IPS DF 6.9 (cell line): Measurements from ENCODE around the gene MCRIP2.

Experiments used
- DNase-seq: peaks from one replicate; pipeline ENCODE4 v3.0.0-alpha.2; 2013; ENCODE audit warnings: low read depth, low spot score
- H3K27ac ChIP-seq: one replicate; pipeline ENCODE4 v1.5.1; 2013; ENCODE audit warnings: low read length, control low read depth
- H3K27me3 ChIP-seq: 2 replicates; pipeline ENCODE4 v1.6.1; 2013; ENCODE audit warnings: mild to moderate bottlenecking, low read length; ENCODE audit not compliant: control insufficient read depth, insufficient read depth
- H3K36me3 ChIP-seq: 2 replicates; pipeline ENCODE4 v1.6.1; 2013; ENCODE audit warnings: low read length; ENCODE audit not compliant: control insufficient read depth, insufficient read depth
- H3K4me1 ChIP-seq: 2 replicates; pipeline ENCODE4 v1.6.1; 2013; ENCODE audit warnings: low read length; ENCODE audit not compliant: control insufficient read depth, insufficient read depth
- H3K4me3 ChIP-seq: 2 replicates; pipeline ENCODE4 v1.5.1; 2013; ENCODE audit warnings: mild to moderate bottlenecking, low read length
- H3K9me3 ChIP-seq: 2 replicates; pipeline ENCODE4 v1.6.1; 2013; ENCODE audit warnings: low read length, inconsistent platforms; ENCODE audit not compliant: control insufficient read depth, insufficient read depth
- WGBS: extraction: QIAGEN DNeasy Blood & Tissue Kit; methylation state at CpG from one replicate; pipeline ENCODE4 v1.1.7; 2013; ENCODE audit warnings: mixed read lengths, missing lambda C conversion rate; ENCODE audit not compliant: insufficient read length, insufficient coverage; 5-methylcytosine and 5-hydroxymethylcytosine counted together

Gene MCRIP2

DNA sequence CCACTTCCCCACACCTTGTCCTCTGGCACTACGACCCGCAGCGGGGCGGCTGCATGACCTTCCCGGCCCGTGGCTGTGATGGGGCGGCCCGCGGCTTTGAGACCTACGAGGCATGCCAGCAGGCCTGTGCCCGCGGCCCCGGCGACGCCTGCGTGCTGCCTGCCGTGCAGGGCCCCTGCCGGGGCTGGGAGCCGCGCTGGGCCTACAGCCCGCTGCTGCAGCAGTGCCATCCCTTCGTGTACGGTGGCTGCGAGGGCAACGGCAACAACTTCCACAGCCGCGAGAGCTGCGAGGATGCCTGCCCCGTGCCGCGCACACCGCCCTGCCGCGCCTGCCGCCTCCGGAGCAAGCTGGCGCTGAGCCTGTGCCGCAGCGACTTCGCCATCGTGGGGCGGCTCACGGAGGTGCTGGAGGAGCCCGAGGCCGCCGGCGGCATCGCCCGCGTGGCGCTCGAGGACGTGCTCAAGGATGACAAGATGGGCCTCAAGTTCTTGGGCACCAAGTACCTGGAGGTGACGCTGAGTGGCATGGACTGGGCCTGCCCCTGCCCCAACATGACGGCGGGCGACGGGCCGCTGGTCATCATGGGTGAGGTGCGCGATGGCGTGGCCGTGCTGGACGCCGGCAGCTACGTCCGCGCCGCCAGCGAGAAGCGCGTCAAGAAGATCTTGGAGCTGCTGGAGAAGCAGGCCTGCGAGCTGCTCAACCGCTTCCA, 8.1 kb upstream of the MCRIP2 start:
- Histone ChIP-seq H3K9me3 (no peaks in the 10 kb centered on the region), H3K4me1 (peaks cover 15% of the 10 kb centered on the region), H3K4me3 (no peak overlapping the region), H3K36me3 (peaks cover 17% of the 10 kb centered on the region), H3K27me3 (no peaks in the 10 kb centered on the region), H3K27ac (no peak overlapping the region)
- WGBS = no CpG with 5 or more reads among the region's 74 CpGs
- DNase-seq = no peak

GRCh38 chr16:634051-634670, 7.5 kb upstream of the MCRIP2 start:
- peaks cover 14% of the 10 kb centered on the region for H3K4me1 ChIP-seq
- no peaks in the 10 kb centered on the region for H3K9me3 ChIP-seq
- no peaks in the 10 kb centered on the region for H3K27me3 ChIP-seq
- DNase-seq = no peak
- no CpG with 5 or more reads among the region's 22 CpGs for WGBS
- H3K4me3 ChIP-seq = no peak overlapping the region
- peaks cover 16% of the 10 kb centered on the region for H3K36me3 ChIP-seq
- no peak overlapping the region for H3K27ac ChIP-seq

DNA sequence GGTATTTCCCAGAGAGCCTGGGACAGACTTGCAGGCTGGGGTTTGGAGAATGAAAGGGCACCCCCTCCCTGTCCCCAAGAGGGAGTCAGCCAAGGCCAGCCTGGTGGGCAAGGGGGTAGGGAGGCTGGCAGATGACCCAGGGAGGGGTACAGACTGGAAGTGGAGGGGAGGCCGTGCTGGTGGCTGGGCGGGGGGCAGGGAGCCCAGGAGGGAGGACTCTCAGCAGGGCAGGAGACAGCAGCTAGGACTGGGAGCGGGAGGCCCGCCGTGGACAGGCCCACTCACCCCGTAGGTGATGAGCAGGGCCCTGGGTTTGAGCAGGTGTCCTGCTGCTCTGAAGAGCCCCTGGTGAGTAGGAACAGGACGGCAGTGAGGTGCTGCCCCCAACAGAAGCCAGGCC, 6.6 kb upstream of the MCRIP2 start:
- H3K36me3 ChIP-seq = peaks cover 16% of the 10 kb centered on the region
- H3K27me3 ChIP-seq = no peaks in the 10 kb centered on the region
- H3K4me3 ChIP-seq = no peak overlapping the region
- WGBS = no CpG with 5 or more reads among the region's 7 CpGs
- peaks cover 11% of the 10 kb centered on the region for H3K4me1 ChIP-seq
- no peaks in the 10 kb centered on the region for H3K9me3 ChIP-seq
- no peak for DNase-seq
- H3K27ac ChIP-seq = no peak overlapping the region

DNA sequence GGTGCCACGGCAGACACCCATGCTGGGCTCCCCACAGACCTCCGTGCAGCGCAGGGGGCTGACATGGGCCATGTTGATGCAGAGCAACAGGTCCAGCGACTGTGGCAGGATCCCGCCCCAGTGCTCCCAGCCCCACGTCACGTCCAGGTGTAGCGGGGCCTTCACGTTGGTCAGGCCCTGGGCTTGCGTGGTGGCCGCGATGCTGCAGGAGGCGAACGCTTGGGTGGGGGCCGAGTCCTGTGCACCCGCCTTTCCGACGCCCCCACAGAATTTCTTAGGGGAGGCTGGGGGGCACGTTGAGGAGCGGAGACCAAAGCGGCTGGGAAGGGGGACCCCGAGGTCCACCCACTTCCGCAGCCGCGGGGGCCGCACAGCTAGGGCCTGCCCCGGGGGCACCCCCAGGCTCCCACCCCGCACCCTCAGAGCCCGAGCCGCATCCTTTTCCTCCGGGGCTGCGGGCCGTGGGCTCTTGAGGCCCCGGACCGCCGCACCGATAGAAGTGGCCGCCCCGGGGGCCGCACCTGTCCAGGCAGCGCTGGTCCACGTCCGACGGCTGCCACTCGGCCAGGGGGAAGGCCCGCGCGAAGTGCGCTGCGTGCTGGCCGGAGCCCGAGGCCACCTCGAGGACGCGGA, 5.9 kb upstream of the MCRIP2 start:
- Histone ChIP-seq H3K27ac (no peak overlapping the region), H3K4me1 (peaks cover 6% of the 10 kb centered on the region), H3K9me3 (no peaks in the 10 kb centered on the region), H3K4me3 (peak overlapping the region; percentile 78), H3K36me3 (peaks cover 16% of the 10 kb centered on the region), H3K27me3 (no peaks in the 10 kb centered on the region)
- no CpG with 5 or more reads among the region's 55 CpGs for WGBS
- no peak for DNase-seq

DNA sequence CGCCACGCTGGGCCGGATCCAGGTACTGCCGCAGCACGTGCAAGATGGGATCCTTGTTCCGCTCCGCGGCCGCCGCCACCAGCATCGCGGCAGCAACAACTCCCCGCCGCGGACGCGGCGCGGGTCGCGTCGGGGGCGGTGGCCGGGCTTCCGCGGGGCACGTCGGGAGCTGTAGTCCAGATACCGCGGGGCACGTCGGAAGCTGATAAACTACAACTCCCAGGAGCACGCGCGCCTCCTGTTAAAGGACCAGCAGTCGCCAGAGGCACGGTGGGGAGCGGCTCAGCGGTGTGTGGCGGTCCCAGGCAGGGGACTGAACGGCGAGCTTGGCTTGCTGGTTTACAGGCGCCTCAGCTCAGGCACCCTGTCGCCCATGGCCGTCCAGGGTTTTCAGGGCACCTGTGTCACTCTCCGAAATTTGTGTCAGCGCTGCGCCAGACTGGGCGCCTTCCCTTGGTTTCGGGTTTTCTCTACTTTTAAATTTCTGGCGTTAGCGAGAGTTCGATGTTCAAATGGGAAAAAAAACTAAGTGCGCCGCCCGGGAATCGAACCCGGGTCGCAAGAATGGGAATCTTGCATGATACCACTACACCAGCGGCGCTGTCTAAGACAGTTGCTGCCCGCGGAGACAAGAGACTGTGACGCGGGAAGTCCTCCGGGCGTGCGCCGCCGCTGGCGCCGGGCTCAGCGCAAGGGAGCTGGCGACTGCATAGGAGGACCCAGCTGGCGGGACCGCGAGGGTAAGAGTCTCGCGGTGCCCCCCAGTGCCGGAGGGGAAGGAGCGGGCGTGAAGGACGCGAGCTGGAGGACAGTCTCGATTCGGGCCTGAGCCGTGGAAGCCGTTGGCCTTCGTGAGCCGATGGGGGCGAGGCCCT, 5.2 kb upstream of the MCRIP2 start, which contains the start of gene METTL26:
TSS of gene METTL26 (minus strand) at position 100 of the 875 bp plus-strand sequence. CDS start at position 85, 15 bp downstream.
- DNase-seq = peak; percentile 75
- H3K36me3 ChIP-seq = peaks cover 16% of the 10 kb centered on the region
- peaks cover 6% of the 10 kb centered on the region for H3K4me1 ChIP-seq
- H3K9me3 ChIP-seq = no peaks in the 10 kb centered on the region
- H3K27me3 ChIP-seq = no peaks in the 10 kb centered on the region
- WGBS = no CpG with 5 or more reads among the region's 91 CpGs
- H3K27ac ChIP-seq = no peak within 1 kb of the TSS
- H3K4me3 ChIP-seq = peak within 1 kb of the TSS; percentile 78

DNA sequence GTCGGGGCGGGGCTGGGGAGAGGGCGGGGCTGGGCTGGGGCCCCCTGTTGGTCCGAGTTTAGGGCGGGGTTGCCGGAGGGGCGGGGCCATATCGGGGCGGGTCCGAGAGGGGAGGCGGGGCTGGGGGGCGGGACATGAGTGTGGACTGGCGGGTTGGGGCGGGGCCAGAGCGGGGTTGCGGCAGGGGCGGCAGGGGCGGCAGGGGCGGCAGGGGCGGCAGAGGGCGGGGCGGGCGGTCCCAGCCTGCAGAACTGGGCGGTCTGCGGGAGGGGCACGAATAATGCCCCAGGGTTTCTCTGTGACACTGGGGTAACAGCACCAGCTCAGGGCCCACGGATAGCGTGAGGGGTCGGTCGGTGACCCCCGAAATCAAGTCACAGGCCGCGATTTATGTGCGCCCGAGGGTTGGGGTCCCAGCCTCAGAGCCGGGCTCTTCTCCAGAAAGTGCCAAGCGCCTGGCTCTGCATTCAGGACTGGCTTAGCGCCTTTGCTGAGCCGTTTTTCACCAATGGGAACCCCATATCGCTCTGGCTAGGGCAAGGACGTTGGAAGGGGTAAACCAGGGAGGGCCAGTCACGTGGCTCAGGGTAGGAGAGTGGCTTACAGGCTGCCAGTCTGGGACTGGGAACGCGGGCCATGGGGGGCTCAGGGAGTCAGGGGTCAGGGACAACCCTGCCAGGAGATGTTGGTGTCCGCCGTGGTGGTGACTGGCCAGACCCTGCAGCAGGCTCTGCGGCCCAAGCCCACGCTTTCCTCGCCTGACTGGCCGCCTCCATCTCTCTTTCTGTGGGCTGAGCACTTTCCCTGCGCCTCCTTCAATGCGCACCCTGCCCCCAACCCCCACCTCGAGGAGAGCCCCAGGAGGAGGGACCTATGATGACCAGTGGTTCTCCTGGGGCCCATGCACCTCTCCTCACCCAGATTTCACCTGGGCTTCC, 4.3 kb upstream of the MCRIP2 start:
- peak overlapping the region; percentile 78; the same call in 1 of the 2 replicates for H3K4me3 ChIP-seq
- no peaks in the 10 kb centered on the region for H3K9me3 ChIP-seq
- peaks cover 16% of the 10 kb centered on the region for H3K36me3 ChIP-seq
- no peaks in the 10 kb centered on the region for H3K27me3 ChIP-seq
- WGBS = no CpG with 5 or more reads among the region's 53 CpGs
- no peak for DNase-seq
- H3K4me1 ChIP-seq = peaks cover 6% of the 10 kb centered on the region
- no peak overlapping the region for H3K27ac ChIP-seq

DNA sequence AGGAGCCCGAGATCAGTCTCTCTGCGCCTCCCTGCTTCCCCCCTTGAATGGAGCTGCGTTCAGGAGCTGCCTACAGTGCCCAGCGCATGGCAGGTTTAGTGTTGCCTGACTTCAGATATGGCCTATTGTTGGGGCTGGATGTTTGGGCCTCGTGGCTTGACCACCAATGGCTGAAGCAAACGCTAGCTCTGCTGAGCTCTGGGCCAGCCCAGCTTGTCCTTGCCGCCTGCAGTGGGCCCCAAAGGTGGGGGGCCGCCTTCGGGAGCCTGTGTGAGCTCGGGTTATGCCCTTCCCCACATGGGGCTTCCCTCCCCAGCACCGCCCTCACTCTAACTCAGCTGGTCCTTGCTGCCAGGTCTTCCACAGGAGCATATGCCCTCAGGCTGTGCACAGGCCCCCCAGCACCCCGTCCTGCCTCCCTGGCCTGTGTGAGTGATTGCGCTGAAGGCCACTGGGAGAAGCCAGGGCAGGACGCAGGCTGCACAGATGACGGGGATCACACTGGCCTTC, 3.5 kb upstream of the MCRIP2 start:
- DNase-seq = no peak
- WGBS = no CpG with 5 or more reads among the region's 15 CpGs
- Histone ChIP-seq H3K27me3 (no peaks in the 10 kb centered on the region), H3K27ac (no peak overlapping the region), H3K9me3 (no peaks in the 10 kb centered on the region), H3K36me3 (peaks cover 11% of the 10 kb centered on the region), H3K4me1 (peaks cover 6% of the 10 kb centered on the region), H3K4me3 (no peak overlapping the region)

DNA sequence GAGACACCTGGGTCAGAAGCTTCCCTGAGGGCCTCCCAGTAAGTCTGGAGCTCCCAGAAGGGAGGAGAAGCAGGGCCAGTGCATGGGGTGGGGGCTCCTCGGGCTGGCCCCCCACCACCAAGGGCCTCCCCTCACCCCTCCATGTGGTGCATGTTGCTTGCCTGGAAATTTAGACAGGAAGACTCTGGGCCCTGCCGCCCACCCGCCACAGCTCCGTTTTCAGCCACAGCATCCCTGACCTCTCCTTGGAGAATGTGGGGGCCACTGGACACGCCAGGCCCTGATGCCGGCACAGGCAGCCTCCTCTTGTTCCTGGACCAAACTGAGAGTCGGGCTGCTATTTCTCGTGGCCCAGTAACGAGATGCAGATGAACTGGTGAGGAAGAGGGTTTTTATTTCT, 2.8 kb upstream of the MCRIP2 start:
- H3K36me3 ChIP-seq = peaks cover 6% of the 10 kb centered on the region
- no peak for DNase-seq
- H3K9me3 ChIP-seq = no peaks in the 10 kb centered on the region
- peaks cover 6% of the 10 kb centered on the region for H3K4me1 ChIP-seq
- no peak overlapping the region for H3K27ac ChIP-seq
- WGBS = no CpG with 5 or more reads among the region's 9 CpGs
- no peaks in the 10 kb centered on the region for H3K27me3 ChIP-seq
- H3K4me3 ChIP-seq = no peak overlapping the region

- no CpG with 5 or more reads among the region's 5 CpGs for WGBS
- no peak overlapping the region for H3K27ac ChIP-seq
- H3K4me1 ChIP-seq = peaks cover 5% of the 10 kb centered on the region
- no peak for DNase-seq
- H3K36me3 ChIP-seq = no peaks in the 10 kb centered on the region
- no peak overlapping the region for H3K4me3 ChIP-seq
- H3K27me3 ChIP-seq = no peaks in the 10 kb centered on the region
- H3K9me3 ChIP-seq = no peaks in the 10 kb centered on the region
These were observed 1.0 kb upstream of the MCRIP2 start for GRCh38 chr16:640614-641013.
